ENCODE measurements around the gene SH3BGRL2. TPM values are rescaled to one million over a fixed set of nuclear protein-coding genes. Genes with fewer than 3 reads are reported as not detected.
A peak's percentile ranks its signal among the peaks of the same experiment; 100 is the strongest.

SH3BGRL2 gene
- total and polyA plus RNA-seq, 12 donors, result 4.1 to 8.6 (median 5.0) TPM

DNA sequence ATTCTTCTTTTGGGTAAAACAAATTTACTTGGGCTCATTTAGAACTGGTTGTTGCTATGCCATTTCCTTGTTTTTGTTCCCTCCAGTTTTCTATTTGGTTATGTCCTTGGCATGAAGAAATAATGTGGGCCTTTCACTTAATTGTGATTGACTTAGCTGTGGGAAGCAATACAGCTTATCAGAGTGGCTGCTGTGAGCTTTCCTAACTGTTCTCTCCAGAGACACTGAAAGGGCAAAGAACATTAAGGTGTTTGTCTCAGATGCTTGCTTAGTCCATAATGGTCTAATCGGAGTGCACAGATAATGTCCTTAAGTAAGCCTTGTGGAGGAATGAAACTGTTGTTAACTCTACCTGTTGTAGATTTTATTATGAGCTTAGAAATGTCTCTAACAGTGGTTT is 56.6 kb downstream of the SH3BGRL2 start:
- no peak overlapping the region for H3K4me3 ChIP-seq
- no peak for TF ChIP-seq CTCF (IDR thresholded peaks at IDR 0.05)
- ATAC-seq (peak in 2 of 8 donors; percentile 50 to 76), DNase-seq (no peak)
- H3K27me3 ChIP-seq, result no peaks in the 10 kb centered on the region
- peaks cover 0 to 5% (median 0%) of the 10 kb centered on the region in 9 donors for H3K36me3 ChIP-seq
- 22 to 39% methylated on average over 1 of the region's 1 CpG for WGBS, 2 donors
- peaks cover 0 to 32% (median 16%) of the 10 kb centered on the region in 9 donors for H3K4me1 ChIP-seq
- intact Hi-C loops (cut with DNase I), result no loop called here
- H3K27ac ChIP-seq, result no peak overlapping the region
- peaks cover 0 to 5% (median 0%) of the 10 kb centered on the region in 11 donors for H3K9me3 ChIP-seq

DNA sequence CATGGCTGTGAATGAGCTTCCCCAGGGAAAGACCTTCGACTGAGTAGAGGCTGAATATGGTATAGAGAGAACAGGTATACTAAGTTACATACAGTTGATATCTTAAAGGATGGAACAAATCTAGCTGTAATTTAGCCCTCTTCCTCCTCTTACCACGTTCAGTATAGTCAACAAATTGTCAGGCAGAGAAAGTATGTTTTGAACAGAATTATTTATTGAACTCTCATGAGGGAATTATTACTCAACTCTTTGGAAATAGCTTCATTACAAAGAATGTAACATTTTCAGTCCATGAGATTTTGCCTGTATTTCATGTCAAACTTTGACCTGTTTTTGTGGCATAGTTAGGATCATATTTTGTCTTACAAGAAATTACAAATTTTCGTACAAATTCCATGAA is 63.0 kb downstream of the SH3BGRL2 start:
- Histone ChIP-seq H3K4me3 (no peak overlapping the region), H3K27me3 (no peaks in the 10 kb centered on the region), H3K27ac (no peak overlapping the region), H3K4me1 (no peaks in the 10 kb centered on the region), H3K36me3 (peaks cover 0 to 5% (median 0%) of the 10 kb centered on the region in 9 donors), H3K9me3 (peaks cover 0 to 4% (median 0%) of the 10 kb centered on the region in 11 donors)
- DNase-seq (no peak), ATAC-seq (peak in 1 of 8 donors; percentile 38)
- no peak for TF ChIP-seq CTCF (IDR thresholded peaks at IDR 0.05)
- WGBS, 2 donors, result 70 to 79% methylated on average over 3 of the region's 3 CpGs
- intact Hi-C loops (cut with DNase I), result no loop called here

DNA sequence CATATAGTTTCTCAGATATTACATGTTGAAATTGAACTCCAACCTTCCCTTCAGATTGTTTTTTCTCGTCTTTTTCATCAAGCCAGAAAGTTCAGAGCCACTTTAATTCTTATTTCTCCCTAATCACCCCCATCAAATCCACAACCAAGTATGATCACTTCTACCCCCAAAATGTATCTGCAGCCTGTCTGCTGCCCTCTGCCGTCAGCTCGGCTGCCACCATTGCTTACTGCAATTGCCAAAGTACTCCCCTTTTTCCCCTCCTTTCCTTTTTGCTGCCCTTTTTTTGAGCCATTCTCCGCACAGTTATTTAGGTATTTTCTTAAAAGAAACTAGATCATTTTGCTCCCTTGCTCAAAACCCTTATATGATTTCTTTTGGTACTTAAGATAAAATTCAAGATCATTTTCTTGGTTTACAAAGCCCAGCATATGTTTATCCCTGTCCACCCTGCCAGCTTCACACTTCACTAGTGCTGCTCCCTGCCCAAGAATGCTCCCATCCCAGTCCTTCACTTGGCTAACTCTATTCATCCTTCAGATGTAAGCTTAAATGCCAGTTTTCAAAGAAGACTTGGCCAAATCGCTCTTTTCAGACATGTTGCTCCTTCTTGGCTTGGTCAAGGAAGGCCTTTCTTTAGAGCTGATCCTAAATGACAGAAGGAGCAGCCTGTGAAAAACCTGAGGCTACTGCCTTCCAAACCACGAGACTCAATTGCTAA is 63.7 kb downstream of the SH3BGRL2 start:
- H3K9me3 ChIP-seq, result peaks cover 0 to 4% (median 0%) of the 10 kb centered on the region in 11 donors
- WGBS, 2 donors, result 90 to 92% methylated on average over 6 of the region's 6 CpGs
- no peaks in the 10 kb centered on the region for H3K4me1 ChIP-seq
- no peak for ATAC-seq
- H3K27me3 ChIP-seq, result no peaks in the 10 kb centered on the region
- H3K27ac ChIP-seq, result peak overlapping the region in 1 of 10 donors; percentile 10
- DNase-seq, result no peak
- intact Hi-C loops (cut with DNase I), result no loop called here
- H3K36me3 ChIP-seq, result peaks cover 0 to 8% (median 0%) of the 10 kb centered on the region in 9 donors
- no peak overlapping the region for H3K4me3 ChIP-seq
- TF ChIP-seq CTCF (IDR thresholded peaks at IDR 0.05), result peak in 1 of 9 donors; percentile 7

- Histone ChIP-seq H3K4me1 (no peaks in the 10 kb centered on the region), H3K36me3 (peaks cover 0 to 21% (median 0%) of the 10 kb centered on the region in 9 donors), H3K9me3 (peaks cover 0 to 3% (median 0%) of the 10 kb centered on the region in 11 donors), H3K4me3 (no peak overlapping the region), H3K27ac (no peak overlapping the region), H3K27me3 (no peaks in the 10 kb centered on the region)
- WGBS, 2 donors, result 96 to 97% methylated on average over 4 of the region's 4 CpGs
- intact Hi-C loops (cut with DNase I), result no loop called here
- ATAC-seq (no peak), DNase-seq (no peak)
- no peak for TF ChIP-seq CTCF (IDR thresholded peaks at IDR 0.05)
Observed at GRCh38 chr6:79697430-79697829, 66.3 kb downstream of the SH3BGRL2 start.

Data from heart right ventricle (tissue), 16 donors.